Measurements from ENCODE around the gene ANKDD1A. TPM values are rescaled to one million over a fixed set of nuclear protein-coding genes. Genes with fewer than 3 reads are reported as not detected.

The ANKDD1A gene
- total RNA-seq, 4 donors from 2014 or later, result 2.1 to 3.6 (median 2.8) TPM

DNA sequence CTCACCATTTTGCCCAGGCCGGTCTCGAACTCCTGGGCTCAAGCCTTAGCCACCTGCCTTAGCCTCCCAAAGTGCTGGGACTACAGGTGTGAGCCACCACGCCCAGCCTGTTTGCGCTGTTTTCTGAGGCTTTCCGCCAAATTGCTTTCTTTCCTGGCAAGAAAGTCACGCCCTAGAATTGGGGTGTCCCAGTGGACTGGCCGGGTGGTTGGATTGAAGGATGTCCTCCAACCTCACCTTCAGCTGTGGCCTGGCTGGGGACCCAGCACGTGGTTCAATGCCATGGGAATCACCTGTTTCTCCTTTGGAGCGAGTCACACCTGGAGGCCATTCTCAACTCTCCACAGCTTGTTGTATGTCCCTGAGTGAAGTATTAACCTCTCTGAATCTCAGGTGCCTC lies 5.8 kb upstream of the ANKDD1A start:
- Histone ChIP-seq H3K4me3 (no peak overlapping the region), H3K4me1 (peaks cover 6% of the 10 kb centered on the region), H3K36me3 (no peaks in the 10 kb centered on the region), H3K27ac (no peak overlapping the region), H3K27me3 (no peaks in the 10 kb centered on the region), H3K9me3 (peaks cover 3% of the 10 kb centered on the region)
- DNase-seq (ENCODE audit: low spot score in 2 of 2), result no peak
- WGBS, result 97% methylated on average over 8 of the region's 9 CpGs
- TF ChIP-seq EP300 (IDR thresholded peaks at IDR 0.05) (no peak), POLR2A (IDR thresholded peaks at IDR 0.05) (no peak), POLR2AphosphoS5 (IDR thresholded peaks at IDR 0.05) (no peak)
- TF ChIP-seq, protein P1, sequence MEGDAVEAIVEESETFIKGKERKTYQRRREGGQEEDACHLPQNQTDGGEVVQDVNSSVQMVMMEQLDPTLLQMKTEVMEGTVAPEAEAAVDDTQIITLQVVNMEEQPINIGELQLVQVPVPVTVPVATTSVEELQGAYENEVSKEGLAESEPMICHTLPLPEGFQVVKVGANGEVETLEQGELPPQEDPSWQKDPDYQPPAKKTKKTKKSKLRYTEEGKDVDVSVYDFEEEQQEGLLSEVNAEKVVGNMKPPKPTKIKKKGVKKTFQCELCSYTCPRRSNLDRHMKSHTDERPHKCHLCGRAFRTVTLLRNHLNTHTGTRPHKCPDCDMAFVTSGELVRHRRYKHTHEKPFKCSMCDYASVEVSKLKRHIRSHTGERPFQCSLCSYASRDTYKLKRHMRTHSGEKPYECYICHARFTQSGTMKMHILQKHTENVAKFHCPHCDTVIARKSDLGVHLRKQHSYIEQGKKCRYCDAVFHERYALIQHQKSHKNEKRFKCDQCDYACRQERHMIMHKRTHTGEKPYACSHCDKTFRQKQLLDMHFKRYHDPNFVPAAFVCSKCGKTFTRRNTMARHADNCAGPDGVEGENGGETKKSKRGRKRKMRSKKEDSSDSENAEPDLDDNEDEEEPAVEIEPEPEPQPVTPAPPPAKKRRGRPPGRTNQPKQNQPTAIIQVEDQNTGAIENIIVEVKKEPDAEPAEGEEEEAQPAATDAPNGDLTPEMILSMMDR (IDR thresholded peaks at IDR 0.05), result no peak

DNA sequence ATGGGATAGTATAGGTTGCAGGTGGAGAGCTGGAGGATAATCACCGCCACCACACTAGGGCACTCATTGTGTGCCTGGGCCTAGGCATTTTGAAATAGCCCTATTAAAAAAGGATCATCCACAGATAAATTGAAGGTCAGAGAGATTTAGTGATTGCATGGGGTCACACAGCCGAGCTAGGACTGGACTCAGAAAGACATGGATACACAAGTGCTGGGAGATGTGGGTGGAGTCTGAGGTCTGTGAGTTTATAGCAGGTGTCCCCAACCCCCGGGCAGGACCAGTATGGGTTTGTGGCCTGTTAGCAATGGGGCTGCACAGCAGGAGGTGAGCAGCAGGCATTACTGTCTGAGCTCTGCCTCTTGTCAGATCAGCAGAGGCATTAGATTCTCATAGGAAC lies 5.3 kb upstream of the ANKDD1A start:
- DNase-seq (ENCODE audit: low spot score in 2 of 2), result no peak
- no peaks in the 10 kb centered on the region for H3K27me3 ChIP-seq
- no peaks in the 10 kb centered on the region for H3K9me3 ChIP-seq
- no peak overlapping the region for H3K4me3 ChIP-seq
- H3K36me3 ChIP-seq, result no peaks in the 10 kb centered on the region
- no peak for TF ChIP-seq POLR2AphosphoS5 (IDR thresholded peaks at IDR 0.05)
- TF ChIP-seq POLR2A (IDR thresholded peaks at IDR 0.05), result no peak
- no peak for TF ChIP-seq EP300 (IDR thresholded peaks at IDR 0.05)
- TF ChIP-seq, protein P1 (IDR thresholded peaks at IDR 0.05), result no peak
- H3K4me1 ChIP-seq, result peaks cover 10% of the 10 kb centered on the region
- H3K27ac ChIP-seq, result no peak overlapping the region
- 96% methylated on average over 3 of the region's 3 CpGs for whole genome bisulfite sequencing

DNA sequence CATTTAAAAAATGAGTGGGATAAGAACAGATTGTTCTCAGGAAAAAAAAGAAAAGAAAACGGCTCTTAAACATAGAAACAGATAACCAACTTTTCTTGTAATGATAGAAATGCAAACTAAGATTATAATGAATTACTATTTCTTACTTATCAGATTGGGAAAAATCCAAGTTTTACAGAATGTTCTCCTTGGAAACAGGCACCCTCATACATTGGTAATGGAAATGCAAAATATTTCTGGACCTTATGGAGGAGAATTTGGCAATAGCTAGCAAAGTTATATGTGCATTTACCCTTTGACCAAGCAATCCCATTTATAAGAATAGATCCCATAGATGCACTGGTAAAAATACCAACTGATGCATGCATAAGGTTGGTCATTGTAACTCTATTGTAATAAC lies 3.7 kb upstream of the ANKDD1A start:
- WGBS, result 50% methylated on average over 1 of the region's 1 CpG
- DNase-seq (ENCODE audit: low spot score in 2 of 2), result no peak
- TF ChIP-seq EP300 (IDR thresholded peaks at IDR 0.05) (no peak), POLR2AphosphoS5 (IDR thresholded peaks at IDR 0.05) (no peak), POLR2A (IDR thresholded peaks at IDR 0.05) (no peak)
- Histone ChIP-seq H3K4me3 (no peak overlapping the region), H3K27ac (no peak overlapping the region), H3K4me1 (peaks cover 18% of the 10 kb centered on the region), H3K27me3 (no peaks in the 10 kb centered on the region), H3K9me3 (no peaks in the 10 kb centered on the region), H3K36me3 (no peaks in the 10 kb centered on the region)

DNA sequence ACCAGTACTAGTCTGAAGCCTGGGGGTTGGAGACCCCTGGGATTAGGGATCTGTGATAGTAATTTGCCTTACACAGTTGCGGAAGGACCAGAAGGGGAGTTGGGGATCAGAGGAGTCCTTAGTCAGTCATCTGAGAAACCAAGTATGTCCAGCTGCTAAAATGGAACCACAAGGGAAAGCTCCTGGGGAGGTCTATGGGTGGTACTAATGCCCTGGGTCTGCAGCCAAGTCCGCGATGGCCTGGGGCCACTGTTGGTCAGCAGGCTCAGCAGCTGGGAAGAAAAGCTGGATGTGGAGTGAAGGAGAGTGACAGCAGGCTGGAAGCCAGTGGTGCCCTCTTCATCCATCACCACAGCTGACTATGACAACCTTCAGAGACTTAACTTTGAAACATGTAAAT lies 2.2 kb upstream of the ANKDD1A start:
- peaks cover 18% of the 10 kb centered on the region for H3K4me1 ChIP-seq
- 76% methylated on average over 3 of the region's 3 CpGs for WGBS
- H3K36me3 ChIP-seq, result no peaks in the 10 kb centered on the region
- no peak for DNase-seq (ENCODE audit: low spot score in 2 of 2)
- H3K9me3 ChIP-seq, result no peaks in the 10 kb centered on the region
- H3K4me3 ChIP-seq, result no peak overlapping the region
- TF ChIP-seq, protein P1 (IDR thresholded peaks at IDR 0.05), result no peak
- no peak for TF ChIP-seq POLR2AphosphoS5 (IDR thresholded peaks at IDR 0.05)
- no peak for TF ChIP-seq POLR2A (IDR thresholded peaks at IDR 0.05)
- TF ChIP-seq EP300 (IDR thresholded peaks at IDR 0.05), result no peak
- no peaks in the 10 kb centered on the region for H3K27me3 ChIP-seq
- no peak overlapping the region for H3K27ac ChIP-seq

DNA sequence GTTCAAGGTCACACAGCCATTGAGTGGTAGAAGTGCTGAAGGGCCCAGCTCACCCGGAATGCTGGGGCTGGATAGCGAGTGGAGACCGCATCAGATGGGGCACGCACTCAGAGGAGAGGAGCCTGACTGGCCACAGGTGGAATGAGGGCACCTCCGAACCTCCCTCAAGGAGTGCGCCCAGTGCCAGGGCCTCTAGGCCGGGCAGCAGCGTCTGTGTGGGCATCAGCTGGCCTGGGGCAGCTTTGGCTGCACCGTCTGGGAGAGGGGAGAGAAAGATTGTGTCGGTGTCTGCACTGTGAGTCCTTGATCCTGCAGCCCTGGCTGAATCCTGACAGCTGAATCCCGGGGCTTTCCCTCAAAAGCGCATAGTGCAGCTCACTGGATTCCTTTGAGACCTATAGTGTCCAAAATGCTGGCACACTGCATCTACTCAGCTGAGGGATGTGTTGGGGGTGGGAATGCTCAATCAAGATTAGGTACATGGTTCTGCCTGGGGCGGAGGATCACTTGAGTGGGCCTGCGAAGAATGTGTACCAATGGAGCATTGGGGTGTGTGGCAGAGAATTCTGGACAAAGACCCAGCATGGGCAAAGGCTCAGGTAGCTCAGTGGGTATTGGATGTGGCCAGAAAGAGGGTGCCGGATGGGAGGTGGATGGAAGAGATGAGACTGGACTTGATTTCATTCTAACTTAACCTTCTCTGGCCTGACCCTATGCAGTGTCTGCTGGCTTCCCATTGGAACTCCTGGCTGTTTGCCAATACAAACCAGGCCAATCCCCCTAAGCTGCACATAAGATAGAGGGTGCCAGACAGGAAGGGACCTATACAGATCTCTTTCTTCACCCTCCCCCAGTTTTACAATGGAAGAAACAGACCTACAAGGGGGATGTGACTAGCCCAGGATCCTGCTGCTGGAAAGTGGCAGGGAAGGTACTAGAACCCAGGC lies 950 bp downstream of the ANKDD1A start:
- Histone ChIP-seq H3K4me1 (peaks cover 12% of the 10 kb centered on the region), H3K27ac (no peak overlapping the region), H3K27me3 (no peaks in the 10 kb centered on the region), H3K4me3 (peak overlapping the region; percentile 63), H3K36me3 (no peaks in the 10 kb centered on the region), H3K9me3 (no peaks in the 10 kb centered on the region)
- TF ChIP-seq POLR2A (IDR thresholded peaks at IDR 0.05), result no peak
- TF ChIP-seq, protein P1 (IDR thresholded peaks at IDR 0.05), result no peak
- no peak for TF ChIP-seq POLR2AphosphoS5 (IDR thresholded peaks at IDR 0.05)
- TF ChIP-seq EP300 (IDR thresholded peaks at IDR 0.05), result no peak
- no peak for DNase-seq (ENCODE audit: low spot score in 2 of 2)
- WGBS, result 93% methylated on average over 9 of the region's 15 CpGs
